Eye (tissue), 1 donor: ENCODE data around the gene PHACTR2.
"Not testable (repeated sequence)": the region's sequence is repeated elsewhere in the genome, so short reads cannot be mapped to it uniquely, and the experiment has no call there.

Source experiments
- DNase-seq: peaks from one replicate; pipeline ENCODE4 v3.0.0-alpha.2; 2015

PHACTR2 gene

DNA sequence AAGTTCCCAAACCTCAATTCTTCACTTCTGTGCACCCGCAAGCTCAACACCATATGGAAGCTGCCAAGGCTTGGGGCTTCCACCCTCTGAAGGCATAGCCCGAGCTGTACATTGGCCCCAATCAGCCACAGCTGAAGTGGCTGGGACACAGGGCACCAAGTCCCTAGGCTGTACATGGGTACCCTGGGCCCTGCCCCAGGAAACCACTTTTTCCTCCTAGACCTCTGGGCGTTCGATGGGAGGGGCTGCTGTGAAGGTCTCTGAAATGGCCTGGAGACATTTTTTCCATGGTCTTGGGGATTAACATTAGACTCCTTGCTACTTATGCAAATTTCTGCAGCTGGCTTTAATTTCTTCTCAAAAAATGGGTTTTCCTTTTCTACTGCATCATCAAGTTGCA is 195.8 kb downstream of the PHACTR2 start:
- not testable (repeated sequence) for DNase-seq

DNA sequence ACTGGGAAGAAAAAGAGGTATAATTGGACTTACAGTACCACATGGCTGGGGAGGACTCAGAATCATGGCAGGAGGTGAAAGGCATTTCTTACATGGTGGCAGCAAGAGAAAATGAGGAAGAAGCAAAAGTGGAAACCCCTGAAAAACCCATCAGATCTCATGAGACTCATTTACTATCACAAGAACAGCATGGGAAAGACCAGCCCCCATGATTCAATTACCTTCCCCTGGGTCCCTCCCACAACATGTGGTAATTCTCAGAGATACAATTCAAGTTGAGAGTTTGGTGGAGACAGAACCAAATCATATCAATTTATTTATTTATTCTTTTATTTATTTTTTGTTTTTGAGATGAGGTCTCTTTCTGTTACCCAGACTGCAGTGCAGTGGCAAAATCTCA is 196.7 kb downstream of the PHACTR2 start:
- DNase-seq: not testable (repeated sequence)

DNA sequence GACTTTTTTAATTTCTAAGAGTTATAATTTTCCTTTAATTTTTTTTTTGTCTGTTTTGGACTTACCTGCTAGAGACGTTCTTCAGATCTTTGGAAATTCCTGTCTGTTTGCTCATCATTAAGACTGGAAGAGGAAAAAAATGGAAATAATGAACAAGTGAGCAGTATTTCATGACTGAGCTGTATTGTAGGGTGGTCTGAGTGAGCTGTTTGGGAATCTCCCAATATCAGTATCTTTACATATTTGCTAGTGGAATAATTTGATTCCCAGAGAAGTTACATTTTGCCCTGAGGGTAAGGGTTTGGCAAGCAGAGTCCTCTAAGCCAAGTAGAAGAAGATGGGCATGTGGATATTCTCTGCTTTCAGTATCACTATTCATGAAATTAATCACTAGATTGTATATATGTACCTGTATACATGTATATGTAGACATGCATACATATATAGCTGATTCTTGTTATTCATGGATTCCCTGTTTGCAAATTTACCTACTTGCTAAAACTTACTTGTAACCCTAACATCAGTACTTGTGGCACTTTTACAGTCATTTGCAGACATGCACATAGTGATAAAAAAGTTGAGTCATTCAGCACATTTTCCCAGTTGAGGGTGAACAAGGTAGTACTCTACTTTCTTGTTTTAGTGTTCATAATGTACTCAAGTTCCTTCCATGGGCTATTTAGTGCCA is 200.0 kb downstream of the PHACTR2 start:
- no peak for DNase-seq

DNA sequence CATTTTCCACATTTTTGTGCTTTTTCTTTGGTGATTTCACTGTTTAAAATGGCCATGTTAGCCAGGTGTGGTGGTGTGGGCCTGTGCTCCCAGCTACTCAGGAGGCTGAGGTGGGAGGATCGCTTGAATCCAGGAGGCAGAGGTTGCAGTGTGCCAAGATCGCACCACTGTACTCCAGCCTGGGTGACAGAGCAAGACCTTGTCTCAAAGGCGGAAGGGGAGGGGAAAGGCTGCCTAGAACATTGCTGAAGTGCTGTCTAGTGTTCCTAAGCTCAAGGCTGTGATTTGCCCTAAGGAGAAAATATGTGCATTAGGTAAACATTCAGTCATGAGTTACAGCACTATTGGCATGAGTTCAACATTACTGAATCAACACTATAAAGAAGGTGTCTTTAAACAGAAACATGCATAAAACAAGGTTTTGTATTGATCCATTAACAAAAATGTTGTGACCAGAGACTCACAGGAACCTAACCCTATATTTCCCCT is 200.6 kb downstream of the PHACTR2 start:
- no peak for DNase-seq

DNA sequence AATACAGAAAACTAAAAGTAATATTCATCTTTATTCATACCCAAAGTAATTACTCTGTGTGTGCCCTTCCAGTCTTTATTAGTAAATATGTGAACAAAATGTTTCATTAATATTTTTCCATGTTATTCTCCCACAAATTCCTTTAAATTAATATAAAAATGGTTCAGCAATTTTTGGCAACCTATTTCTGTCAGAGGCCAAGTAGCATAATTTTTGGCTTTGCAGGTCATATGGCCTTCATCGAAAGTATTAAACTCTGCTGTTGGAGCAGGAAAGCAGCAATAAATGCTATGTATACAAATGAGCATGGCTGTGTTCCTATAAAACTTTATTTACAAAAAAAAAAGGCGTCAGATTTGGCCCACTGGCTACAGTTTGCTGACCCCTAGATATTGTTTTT is 202.6 kb downstream of the PHACTR2 start:
- DNase-seq: no peak
